HCEC 1CT (cell line): ENCODE data around the gene LIF.

Experiments used
- DNase-seq: peaks from one replicate; pipeline ENCODE4 v3.0.0-alpha.2; 2017

LIF gene

DNA sequence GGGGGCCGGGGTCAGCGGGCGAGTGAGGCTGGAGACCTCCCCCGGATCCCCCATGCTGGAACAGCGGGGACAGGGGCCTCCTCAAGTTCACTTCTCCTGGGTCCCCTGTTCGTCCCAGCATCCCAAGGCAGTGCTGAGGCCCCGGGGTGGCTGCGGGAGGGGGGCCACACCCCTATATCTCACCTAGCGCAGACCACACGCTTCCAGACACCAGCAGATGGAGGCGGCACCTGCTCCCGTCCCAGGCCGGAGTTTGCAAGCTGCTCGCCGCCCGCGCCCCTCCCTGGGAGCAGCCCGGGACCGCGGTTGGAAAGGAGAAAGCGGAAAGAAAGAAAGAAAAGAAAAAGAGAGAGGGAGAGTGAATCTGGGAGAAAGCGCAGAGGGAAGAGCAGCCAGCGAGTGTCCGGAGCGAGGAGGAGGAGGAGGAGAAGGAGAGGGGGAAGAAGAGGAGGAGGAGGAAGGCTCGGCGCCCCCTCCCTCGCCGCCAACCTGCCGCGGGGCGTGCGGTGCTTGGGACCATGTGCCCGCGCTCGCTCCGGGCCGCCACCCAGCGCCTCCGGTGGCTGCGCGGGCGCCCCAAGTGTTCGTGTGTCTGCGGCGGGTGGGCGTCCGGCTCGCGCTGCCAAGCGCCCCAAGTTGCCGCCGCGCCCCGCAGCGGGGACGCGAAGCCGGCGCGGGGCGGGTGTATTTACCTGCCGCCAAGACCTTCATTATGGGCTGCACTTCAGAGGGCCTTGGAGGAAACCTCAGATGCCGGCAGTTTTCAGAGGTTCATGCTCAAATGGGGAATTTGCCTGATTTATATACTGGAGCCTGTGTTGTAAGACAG lies at the start of gene LIF:
Gene LIF, minus strand, starts transcription at position 775 of the 829 bp plus-strand sequence. Its CDS starts 64 bp downstream, at position 711.
- peak; percentile 58 for DNase-seq

DNA sequence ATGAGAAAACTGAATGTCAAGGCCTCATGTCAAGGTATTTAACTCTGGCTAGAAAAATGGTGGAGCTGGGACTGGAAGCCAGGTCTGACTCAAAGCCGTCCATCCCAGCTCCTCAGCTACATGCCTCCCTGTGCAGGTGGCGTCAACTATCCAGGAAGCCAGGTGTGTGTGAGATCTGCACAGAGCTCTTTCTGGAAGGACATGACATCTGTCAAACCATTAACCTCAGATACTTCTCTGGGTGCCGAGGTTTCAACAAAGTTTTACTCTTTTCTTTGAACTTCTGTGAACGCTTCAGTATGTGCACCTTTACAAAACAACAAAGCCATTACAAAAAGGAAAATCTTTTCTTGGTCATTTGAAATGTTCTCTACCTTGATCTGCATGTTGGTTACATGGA lies 49.8 kb upstream of the LIF start:
- no peak for DNase-seq

DNA sequence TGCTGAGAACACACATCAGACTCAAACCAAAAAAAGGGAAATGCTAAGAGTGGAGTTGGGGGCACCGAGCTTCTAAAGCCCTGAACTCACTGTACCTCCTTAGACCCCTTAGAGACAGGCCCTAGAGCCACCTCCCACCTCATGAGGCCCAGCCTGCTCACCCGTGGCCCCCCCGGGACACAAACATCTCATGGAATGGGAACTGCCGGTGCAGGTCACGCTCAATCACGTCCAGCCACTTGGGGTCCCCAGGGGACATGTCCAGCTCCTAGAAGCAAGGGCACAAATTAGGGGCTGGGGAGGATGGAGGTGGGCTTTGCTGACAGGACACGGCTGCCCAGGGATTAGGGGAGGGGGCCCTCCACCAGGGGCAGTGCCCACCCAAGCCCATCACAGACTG lies 49.0 kb upstream of the LIF start:
- no peak for DNase-seq

- no peak for DNase-seq
These were observed 48.3 kb upstream of the LIF start for GRCh38 chr22:30294830-30295229.

DNA sequence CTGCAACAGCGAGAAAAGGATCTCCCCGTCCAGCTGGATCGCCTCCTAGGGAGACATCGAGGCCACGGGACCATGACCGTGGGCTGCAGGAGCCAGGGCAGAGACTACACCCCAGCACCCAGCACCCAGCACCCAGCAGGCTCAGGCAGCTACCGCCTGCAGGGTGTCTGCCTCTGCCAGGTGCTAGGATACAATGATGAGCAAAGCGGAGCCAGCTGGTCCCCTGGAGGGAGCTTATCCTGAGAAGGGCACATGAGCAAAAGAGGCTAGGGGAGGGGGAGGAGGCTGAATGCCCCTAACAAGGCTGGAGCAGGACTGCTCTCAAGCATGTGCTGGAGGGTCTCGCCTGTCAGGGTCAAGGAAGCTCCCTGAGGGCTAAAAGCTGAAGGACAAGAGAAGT lies 47.5 kb upstream of the LIF start:
- DNase-seq: no peak

DNA sequence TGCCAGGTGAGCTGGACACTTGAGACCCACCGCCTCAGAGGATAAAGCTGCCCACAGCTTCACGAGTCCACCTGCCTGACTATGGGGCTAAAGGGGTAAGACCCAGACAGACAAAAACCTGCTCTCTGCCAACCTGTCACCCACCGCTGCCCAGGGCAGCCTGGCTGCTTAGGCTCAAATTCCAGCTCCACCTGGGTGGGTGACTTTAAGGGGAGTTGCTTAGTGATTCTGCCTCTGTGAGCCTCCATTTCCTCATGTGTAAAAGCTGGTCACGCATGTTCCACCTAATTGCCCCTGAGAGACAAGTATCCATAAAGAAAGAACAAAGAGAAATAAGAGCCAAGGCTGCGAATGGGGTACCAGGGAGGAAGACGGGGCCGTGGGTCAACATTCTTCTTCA lies 46.5 kb upstream of the LIF start:
- no peak for DNase-seq

GRCh38 chr22:30292069-30292970 lies 45.8 kb upstream of the LIF start:
- DNase-seq: no peak

DNA sequence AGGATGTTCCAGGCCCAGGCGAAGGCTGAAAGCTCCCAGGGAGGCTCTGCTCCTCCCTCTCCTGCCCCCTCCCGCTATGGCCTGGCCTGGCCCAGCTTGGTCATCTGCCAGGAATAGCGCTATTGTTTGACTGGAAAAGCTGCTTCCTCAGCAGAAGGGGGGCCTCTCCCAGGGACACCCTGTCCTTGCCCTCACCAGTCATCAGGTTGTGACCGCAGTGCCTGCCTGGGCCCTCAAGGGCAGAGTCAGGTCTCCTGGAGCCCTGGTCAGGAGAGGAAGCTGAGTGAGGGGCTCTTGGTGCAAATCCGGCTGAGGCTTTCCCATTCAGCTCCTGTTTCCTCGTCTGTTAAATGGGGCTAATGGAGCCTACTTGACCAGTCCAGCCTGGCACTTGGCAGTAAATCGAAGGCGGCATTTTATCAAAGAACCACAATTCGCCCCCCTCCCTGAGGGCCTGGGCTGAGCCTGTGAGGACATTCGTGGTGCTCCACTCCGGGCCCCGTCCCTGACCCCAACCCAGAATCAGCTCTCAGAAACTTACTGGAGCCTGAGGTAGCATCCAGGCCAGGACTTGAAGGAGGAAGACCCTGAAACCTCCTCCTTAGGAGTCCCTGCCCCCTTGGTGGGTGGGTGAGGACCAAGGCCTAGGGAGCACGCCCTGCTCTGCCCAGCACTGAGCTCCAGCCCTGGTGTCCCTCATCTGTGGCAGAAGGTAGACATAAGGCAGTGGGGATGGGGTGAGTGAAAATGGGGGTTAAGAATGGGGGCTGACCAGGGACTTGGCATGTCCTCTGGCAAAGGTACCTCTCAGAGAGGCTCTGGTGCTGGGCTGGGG lies 44.7 kb upstream of the LIF start:
- no peak for DNase-seq

DNA sequence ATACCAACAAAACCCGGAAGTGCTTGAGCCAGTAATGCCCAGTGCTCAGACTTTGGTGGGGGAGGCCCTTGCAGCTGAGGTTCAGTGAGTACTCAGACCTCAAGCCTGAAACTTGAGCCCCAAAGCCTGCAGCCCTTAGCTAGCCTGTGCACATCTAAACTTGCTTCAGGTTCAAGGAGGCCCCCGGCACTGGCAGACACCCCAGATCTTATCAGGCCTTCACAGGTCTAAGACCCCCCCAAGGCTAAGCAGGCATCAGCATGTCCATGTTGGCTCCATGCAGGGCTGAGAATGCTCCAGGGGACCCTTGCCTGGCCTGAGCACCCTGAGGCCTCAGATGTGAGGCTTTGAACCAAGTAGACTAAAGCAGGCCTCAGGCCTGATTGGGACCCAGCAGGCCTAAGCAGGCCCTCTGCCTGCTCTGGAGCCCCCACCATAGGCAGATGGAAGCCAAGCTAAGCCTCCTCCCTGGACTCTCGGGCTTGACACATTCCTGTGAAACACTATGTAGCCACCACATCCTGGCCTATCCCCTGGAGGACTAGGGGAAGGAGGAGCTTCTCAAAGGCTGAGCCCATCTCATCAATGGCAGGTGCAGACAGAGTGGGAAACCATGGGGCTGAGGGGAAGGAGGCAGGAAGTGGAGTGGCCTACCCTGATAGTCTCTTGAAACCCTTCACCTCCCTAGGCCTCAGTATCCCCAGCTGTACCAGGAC lies 43.9 kb upstream of the LIF start:
- peak; percentile 38 for DNase-seq

- no peak for DNase-seq
These were observed 43.4 kb upstream of the LIF start for GRCh38 chr22:30289980-30290313.

DNA sequence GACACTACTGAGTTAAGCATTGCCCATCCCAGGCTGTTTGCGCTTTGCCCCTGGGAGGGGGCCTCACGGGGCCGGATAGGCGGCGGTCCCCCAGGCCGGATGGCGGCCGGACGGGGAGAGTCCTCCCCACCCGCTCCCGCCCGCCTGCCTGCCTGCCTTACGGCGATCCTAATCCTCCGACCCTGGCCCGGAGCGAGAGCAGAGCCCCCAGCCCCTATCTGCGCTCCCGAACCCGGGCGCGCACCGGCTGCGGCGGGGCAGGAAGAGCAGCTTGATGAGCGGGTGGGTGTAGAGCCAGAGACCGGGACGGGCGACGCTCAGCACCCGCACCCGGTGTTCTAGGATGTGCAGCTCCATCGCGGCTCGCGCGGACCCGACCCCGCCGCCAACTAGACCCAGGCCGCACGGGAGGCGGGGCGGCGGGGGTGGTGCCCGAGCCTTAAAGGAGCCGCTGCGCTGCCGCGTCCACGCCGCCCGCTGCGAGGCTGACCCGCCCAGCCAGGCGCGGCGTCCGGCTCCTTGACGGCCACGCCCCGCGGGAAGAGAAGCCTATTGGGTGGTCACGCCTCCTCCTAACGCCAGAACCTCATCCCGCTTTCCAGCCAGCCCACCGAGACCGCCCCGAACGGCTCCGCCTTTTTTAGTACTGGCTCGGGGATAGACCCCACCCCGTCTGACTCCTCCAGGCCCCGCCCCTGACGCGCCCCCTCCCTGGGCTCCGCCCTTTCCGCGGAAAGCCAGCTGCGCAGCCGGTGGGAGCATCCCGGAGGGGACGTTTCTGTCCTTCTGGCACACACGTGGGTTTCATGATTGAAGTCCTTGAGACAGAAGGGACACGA lies 42.8 kb upstream of the LIF start, which contains the start of gene CASTOR1:
Gene CASTOR1, minus strand, starts transcription at position 365 of the 839 bp plus-strand sequence. Its CDS starts 8 bp downstream, at position 357.
- DNase-seq: peak; percentile 99

- DNase-seq: no peak
These were observed 42.0 kb upstream of the LIF start for GRCh38 chr22:30288419-30289140.

DNA sequence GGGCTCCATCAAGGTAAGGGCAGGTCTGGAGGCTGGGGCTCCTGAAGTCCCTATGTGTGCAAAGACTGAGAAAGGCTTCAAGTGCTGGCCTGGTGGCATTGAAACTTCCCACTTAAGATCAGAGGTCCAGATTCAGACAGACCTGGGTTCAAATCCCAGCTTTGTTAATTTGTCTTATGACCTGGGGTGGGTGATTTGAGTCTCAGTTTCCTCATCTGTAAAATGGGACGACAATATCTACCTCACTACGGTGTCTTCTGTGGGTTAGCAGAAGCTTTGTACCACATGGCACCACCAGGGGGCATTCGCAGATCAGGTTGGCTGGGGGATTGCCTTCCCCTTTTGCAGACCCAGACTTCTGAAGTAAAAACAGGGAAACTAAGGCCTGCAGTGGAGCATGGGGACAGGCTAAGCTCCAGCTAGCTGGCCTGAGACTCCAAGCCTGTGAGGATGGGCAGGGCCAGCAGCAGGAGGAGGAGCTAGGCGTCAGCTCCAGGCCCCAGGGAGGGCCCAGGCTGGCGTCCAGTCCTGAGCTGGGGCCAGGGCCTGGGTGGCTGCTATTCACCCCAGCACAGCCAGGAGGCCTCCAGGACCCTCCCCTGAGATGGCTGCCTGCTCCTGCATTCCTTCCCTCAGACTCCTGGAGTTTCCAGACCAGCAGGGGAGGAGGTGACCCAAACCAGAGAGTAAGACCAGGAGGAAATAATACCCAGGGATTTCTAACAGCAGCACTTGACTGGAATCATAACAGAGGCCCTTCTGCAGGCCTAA lies 41.3 kb upstream of the LIF start:
- DNase-seq: peak; percentile 79

DNA sequence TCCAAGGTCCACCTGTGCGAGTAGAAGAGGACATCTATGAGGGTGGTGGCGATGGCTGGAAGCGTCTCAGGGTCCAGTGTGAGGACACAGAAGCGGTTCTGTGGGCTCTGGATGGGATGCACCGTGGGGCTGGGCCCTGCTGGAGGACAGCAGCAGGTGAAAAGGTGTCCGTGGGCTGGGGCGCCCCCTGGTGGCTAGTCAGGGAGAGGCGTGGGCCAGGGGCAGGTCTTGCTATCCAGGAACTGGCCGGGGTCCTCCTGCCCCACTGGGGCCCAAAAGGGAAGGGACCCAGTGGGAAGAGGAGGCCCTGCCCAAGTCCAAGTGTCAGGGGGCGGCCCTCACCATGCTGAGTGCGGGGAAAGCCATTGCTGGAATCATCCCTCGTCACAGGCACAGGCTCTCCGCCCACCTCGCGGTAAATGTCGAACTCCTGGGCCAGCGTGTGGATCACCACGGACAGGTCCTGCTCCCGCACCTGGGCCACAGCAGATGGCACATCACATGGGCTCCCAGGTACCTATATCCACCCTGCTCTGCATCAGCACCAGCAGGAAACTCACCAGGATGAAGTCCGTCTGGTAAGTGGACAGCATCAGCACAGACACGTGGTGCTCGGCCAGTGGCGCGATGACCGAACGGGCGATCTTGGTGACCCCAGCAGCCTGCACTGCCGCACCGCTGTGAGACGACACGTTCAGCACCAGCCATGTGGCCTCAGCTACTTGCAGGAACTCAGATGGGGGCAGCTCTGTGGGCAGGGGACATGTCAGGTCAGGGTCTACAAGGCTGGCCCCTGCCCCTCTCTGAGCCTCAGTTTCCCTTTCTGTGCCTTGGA lies 40.5 kb upstream of the LIF start:
- DNase-seq: no peak

GRCh38 chr22:30286331-30286730 lies 39.8 kb upstream of the LIF start:
- no peak for DNase-seq

DNA sequence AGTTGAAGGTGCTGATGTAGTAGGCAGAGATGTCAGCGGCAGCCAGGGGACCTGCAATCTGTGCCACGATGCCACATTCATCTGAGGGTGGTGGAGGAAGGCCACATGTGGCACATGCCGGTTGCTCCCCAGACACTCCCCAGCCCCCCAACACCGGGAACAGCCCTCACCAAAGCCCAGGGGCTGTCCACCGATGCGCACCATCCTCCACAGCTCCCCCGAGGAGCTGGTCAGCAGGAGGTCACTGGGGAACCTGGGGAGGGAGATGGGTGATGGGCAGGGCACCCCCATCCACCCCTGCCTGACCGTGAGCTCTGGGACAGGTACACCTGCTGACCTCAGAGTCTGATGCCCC lies 39.3 kb upstream of the LIF start:
- DNase-seq: no peak

DNA sequence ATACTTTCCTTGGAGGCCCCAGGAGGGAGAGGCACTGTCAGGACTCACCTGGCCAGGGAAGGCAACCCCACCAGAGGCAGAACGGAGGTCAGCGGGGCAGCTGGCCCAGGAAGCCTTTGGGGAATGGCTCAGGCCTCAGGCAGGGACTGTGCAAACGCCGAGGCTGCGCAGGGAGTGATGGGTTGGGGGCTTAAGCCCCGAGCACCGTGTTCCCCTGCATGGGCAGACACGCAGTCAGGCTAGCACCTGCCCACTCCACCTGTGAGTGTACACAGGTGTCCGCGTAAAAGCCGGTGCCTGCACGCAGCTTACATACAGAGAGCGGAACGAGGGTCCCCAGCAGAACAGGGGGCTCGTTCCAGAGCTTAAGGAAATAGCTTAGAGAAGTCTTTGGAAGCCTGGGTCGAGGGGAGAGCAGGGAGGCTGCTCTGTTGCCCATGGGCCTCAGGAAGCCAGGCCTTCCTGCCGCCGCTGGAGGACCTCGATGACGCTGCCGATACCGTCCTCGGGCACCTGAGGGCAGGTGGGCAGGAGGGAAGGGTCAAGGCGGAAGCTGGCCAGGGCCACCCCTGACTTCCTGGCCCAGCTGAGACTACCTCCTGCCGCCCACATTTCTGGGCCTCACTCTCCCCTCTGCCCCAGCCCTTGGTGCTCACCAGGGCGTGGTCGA lies 38.8 kb upstream of the LIF start:
- DNase-seq: no peak

DNA sequence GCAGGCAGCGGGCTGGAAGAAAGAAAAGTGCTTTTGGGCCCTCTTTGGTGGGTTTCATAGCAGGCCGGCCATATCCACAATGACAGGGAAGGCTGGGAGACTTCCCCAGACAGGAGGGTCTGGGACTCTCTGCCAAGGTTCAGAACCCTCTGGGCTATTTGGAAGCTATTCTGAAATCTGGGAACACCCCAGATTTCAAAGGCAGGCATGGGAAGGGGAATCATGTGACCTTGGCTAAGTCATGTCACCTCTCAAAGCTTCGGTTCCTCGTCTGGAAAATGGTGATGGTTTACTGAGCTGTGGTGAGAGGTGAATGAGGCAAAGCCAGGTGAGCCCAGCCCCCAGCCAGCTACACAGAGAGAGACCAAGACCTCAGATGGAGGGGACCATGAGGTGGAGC lies 38.1 kb upstream of the LIF start:
- DNase-seq: no peak
